ENCODE measurements around the gene FAM24A.

FAM24A gene

GRCh38 chr10:122931088-122931906, 20.9 kb downstream of the FAM24A start:
- no peak for DNase-seq

GRCh38 chr10:122939133-122939855, 28.9 kb downstream of the FAM24A start:
- no peak for DNase-seq

GRCh38 chr10:122939856-122940543, 29.6 kb downstream of the FAM24A start:
- DNase-seq = no peak

GRCh38 chr10:122949296-122949695, 38.9 kb downstream of the FAM24A start:
- no peak for DNase-seq

- peak; percentile 99 for DNase-seq
These were observed 43.7 kb downstream of the FAM24A start, which contains the start of gene C10orf88 for GRCh38 chr10:122953902-122954730. C10orf88 (minus strand) TSS chr10:122954227; CDS start chr10:122954178, 49 bp downstream.

- no peak for DNase-seq
These were observed 44.3 kb downstream of the FAM24A start for GRCh38 chr10:122954731-122955050.

- DNase-seq = no peak
These were observed 45.5 kb downstream of the FAM24A start for GRCh38 chr10:122955892-122956291.

GRCh38 chr10:122957474-122957873, 47.1 kb downstream of the FAM24A start:
- DNase-seq = no peak

GRCh38 chr10:122962405-122962804, 52.0 kb downstream of the FAM24A start:
- no peak for DNase-seq
